Measurements from ENCODE around the gene RIMS3. TPM values are rescaled to one million over a fixed set of nuclear protein-coding genes. Genes with fewer than 3 reads are reported as not detected.
A peak's percentile ranks its signal among the peaks of the same experiment; 100 is the strongest.

Gene RIMS3
- total RNA-seq, 1 experiment from 2014 or later: 19.8 TPM

DNA sequence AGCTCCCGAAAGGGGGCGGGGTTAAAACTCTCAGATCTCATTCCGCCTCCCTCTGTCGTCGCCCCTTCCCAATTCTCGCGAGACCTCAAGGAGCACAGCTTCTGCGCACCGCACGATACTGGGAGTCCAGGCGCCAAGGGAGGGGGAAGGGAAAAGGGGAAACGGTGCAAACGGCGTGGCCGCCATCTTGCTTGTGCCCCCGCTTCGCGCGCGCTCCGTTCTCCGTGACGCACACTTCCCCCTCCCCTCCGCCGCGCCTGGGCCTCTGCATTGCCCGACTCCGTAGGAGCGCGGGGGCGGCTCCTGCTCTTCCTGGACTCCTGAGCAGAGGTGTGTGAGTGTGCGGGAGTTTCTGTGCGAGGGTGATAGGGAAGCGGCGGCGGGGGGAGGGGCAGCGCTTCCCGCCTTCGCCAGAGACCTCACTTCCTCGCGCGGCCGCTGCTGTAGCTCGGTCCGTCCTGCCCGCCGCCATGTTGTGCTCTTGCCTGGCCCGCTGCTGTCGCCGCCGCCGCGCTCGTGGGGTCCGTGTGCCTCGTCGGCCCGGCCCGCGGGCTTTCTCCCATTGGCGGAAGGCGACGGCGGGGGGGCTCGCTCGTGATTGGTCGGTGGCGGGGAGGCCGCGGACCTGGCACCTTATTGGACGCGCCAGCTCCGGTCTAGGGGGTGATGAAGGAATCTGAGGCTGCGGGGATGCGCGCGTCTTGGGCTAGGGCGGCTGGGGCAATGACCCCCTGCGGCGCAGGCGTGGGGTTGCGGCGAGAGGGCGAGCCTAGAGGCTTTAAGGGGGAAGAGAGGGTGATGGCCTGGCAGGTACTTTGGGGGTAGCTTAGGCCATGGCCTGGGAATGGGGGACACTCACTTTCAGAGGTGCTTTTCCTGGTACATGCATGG lies 26.3 kb upstream of the RIMS3 start, which contains the start of gene NFYC (continued):
- TF ChIP-seq, protein P1, sequence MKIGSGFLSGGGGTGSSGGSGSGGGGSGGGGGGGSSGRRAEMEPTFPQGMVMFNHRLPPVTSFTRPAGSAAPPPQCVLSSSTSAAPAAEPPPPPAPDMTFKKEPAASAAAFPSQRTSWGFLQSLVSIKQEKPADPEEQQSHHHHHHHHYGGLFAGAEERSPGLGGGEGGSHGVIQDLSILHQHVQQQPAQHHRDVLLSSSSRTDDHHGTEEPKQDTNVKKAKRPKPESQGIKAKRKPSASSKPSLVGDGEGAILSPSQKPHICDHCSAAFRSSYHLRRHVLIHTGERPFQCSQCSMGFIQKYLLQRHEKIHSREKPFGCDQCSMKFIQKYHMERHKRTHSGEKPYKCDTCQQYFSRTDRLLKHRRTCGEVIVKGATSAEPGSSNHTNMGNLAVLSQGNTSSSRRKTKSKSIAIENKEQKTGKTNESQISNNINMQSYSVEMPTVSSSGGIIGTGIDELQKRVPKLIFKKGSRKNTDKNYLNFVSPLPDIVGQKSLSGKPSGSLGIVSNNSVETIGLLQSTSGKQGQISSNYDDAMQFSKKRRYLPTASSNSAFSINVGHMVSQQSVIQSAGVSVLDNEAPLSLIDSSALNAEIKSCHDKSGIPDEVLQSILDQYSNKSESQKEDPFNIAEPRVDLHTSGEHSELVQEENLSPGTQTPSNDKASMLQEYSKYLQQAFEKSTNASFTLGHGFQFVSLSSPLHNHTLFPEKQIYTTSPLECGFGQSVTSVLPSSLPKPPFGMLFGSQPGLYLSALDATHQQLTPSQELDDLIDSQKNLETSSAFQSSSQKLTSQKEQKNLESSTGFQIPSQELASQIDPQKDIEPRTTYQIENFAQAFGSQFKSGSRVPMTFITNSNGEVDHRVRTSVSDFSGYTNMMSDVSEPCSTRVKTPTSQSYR (CRISPR knock-in tag; IDR thresholded peaks at IDR 0.05): peak; percentile 92
- TF ChIP-seq, protein P2, sequence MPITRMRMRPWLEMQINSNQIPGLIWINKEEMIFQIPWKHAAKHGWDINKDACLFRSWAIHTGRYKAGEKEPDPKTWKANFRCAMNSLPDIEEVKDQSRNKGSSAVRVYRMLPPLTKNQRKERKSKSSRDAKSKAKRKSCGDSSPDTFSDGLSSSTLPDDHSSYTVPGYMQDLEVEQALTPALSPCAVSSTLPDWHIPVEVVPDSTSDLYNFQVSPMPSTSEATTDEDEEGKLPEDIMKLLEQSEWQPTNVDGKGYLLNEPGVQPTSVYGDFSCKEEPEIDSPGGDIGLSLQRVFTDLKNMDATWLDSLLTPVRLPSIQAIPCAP (CRISPR knock-in tag; IDR thresholded peaks at IDR 0.05): no peak
- TF ChIP-seq GTF2I (CRISPR knock-in tag; conservative IDR thresholded peaks at IDR 0.05): no peak
- TF ChIP-seq NFATC4 (CRISPR knock-in tag; IDR thresholded peaks at IDR 0.05): 0 out of 2 replicates have a peak, but pooled peaks have one; percentile 26
- TF ChIP-seq JUN (CRISPR knock-in tag; IDR thresholded peaks at IDR 0.05): peak; percentile 49; the same call in 1 of the 2 replicates
- TF ChIP-seq, protein P3, sequence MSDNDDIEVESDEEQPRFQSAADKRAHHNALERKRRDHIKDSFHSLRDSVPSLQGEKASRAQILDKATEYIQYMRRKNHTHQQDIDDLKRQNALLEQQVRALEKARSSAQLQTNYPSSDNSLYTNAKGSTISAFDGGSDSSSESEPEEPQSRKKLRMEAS (CRISPR knock-in tag; IDR thresholded peaks at IDR 0.05): peak; percentile 92
- peak; percentile 68; the same call in 1 of the 2 replicates for TF ChIP-seq SP1 (CRISPR knock-in tag; conservative IDR thresholded peaks at IDR 0.05)
- TF ChIP-seq ZNF121 (CRISPR knock-in tag; IDR thresholded peaks at IDR 0.05): no peak
- peak; percentile 43; the same call in 1 of the 2 replicates for TF ChIP-seq ZNF423 (CRISPR knock-in tag; IDR thresholded peaks at IDR 0.05)
- no peak; the same call in 1 of the 2 replicates for TF ChIP-seq ZNF219 (CRISPR knock-in tag; IDR thresholded peaks at IDR 0.05; ENCODE audit: borderline replicate concordance)
- TF ChIP-seq TCF7 (CRISPR knock-in tag; IDR thresholded peaks at IDR 0.05; ENCODE audit: low read depth): peak; percentile 93
- TF ChIP-seq, protein P4, sequence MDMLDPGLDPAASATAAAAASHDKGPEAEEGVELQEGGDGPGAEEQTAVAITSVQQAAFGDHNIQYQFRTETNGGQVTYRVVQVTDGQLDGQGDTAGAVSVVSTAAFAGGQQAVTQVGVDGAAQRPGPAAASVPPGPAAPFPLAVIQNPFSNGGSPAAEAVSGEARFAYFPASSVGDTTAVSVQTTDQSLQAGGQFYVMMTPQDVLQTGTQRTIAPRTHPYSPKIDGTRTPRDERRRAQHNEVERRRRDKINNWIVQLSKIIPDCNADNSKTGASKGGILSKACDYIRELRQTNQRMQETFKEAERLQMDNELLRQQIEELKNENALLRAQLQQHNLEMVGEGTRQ (CRISPR knock-in tag; IDR thresholded peaks at IDR 0.05): no peak; the same call in 1 of the 2 replicates
- TF ChIP-seq, protein P5, sequence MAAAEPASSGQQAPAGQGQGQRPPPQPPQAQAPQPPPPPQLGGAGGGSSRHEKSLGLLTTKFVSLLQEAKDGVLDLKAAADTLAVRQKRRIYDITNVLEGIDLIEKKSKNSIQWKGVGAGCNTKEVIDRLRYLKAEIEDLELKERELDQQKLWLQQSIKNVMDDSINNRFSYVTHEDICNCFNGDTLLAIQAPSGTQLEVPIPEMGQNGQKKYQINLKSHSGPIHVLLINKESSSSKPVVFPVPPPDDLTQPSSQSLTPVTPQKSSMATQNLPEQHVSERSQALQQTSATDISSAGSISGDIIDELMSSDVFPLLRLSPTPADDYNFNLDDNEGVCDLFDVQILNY (CRISPR knock-in tag; IDR thresholded peaks at IDR 0.05): peak; percentile 96; the same call in 1 of the 2 replicates
- TF ChIP-seq CREM (CRISPR knock-in tag; IDR thresholded peaks at IDR 0.05): peak; percentile 46
- TF ChIP-seq ZBTB21 (CRISPR knock-in tag; IDR thresholded peaks at IDR 0.05; ENCODE audit: borderline replicate concordance): no peak
- TF ChIP-seq SOX15 (CRISPR knock-in tag; IDR thresholded peaks at IDR 0.05): no peak
- peak; percentile 57; the same call in 1 of the 2 replicates for TF ChIP-seq NFE2L1 (CRISPR knock-in tag; IDR thresholded peaks at IDR 0.05)
- TF ChIP-seq ETV6 (CRISPR knock-in tag; IDR thresholded peaks at IDR 0.05): peak; percentile 79
- TF ChIP-seq NR3C1 (CRISPR knock-in tag; conservative IDR thresholded peaks at IDR 0.05; ENCODE audit: low read depth): no peak
- TF ChIP-seq, protein P6, sequence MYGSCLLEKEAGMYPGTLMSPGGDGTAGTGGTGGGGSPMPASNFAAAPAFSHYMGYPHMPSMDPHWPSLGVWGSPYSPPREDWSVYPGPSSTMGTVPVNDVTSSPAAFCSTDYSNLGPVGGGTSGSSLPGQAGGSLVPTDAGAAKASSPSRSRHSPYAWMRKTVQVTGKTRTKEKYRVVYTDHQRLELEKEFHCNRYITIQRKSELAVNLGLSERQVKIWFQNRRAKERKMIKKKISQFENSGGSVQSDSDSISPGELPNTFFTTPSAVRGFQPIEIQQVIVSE (CRISPR knock-in tag; IDR thresholded peaks at IDR 0.05; ENCODE audit: borderline replicate concordance): no peak
- TF ChIP-seq, protein P7, sequence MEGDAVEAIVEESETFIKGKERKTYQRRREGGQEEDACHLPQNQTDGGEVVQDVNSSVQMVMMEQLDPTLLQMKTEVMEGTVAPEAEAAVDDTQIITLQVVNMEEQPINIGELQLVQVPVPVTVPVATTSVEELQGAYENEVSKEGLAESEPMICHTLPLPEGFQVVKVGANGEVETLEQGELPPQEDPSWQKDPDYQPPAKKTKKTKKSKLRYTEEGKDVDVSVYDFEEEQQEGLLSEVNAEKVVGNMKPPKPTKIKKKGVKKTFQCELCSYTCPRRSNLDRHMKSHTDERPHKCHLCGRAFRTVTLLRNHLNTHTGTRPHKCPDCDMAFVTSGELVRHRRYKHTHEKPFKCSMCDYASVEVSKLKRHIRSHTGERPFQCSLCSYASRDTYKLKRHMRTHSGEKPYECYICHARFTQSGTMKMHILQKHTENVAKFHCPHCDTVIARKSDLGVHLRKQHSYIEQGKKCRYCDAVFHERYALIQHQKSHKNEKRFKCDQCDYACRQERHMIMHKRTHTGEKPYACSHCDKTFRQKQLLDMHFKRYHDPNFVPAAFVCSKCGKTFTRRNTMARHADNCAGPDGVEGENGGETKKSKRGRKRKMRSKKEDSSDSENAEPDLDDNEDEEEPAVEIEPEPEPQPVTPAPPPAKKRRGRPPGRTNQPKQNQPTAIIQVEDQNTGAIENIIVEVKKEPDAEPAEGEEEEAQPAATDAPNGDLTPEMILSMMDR (IDR thresholded peaks at IDR 0.05): no peak
- TF ChIP-seq, protein P8, sequence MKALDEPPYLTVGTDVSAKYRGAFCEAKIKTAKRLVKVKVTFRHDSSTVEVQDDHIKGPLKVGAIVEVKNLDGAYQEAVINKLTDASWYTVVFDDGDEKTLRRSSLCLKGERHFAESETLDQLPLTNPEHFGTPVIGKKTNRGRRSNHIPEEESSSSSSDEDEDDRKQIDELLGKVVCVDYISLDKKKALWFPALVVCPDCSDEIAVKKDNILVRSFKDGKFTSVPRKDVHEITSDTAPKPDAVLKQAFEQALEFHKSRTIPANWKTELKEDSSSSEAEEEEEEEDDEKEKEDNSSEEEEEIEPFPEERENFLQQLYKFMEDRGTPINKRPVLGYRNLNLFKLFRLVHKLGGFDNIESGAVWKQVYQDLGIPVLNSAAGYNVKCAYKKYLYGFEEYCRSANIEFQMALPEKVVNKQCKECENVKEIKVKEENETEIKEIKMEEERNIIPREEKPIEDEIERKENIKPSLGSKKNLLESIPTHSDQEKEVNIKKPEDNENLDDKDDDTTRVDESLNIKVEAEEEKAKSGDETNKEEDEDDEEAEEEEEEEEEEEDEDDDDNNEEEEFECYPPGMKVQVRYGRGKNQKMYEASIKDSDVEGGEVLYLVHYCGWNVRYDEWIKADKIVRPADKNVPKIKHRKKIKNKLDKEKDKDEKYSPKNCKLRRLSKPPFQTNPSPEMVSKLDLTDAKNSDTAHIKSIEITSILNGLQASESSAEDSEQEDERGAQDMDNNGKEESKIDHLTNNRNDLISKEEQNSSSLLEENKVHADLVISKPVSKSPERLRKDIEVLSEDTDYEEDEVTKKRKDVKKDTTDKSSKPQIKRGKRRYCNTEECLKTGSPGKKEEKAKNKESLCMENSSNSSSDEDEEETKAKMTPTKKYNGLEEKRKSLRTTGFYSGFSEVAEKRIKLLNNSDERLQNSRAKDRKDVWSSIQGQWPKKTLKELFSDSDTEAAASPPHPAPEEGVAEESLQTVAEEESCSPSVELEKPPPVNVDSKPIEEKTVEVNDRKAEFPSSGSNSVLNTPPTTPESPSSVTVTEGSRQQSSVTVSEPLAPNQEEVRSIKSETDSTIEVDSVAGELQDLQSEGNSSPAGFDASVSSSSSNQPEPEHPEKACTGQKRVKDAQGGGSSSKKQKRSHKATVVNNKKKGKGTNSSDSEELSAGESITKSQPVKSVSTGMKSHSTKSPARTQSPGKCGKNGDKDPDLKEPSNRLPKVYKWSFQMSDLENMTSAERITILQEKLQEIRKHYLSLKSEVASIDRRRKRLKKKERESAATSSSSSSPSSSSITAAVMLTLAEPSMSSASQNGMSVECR (CRISPR knock-in tag; IDR thresholded peaks at IDR 0.05; ENCODE audit: borderline replicate concordance): no peak
- TF ChIP-seq, protein P9, sequence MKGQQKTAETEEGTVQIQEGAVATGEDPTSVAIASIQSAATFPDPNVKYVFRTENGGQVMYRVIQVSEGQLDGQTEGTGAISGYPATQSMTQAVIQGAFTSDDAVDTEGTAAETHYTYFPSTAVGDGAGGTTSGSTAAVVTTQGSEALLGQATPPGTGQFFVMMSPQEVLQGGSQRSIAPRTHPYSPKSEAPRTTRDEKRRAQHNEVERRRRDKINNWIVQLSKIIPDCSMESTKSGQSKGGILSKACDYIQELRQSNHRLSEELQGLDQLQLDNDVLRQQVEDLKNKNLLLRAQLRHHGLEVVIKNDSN (CRISPR knock-in tag; IDR thresholded peaks at IDR 0.05): peak; percentile 42; the same call in 1 of the 2 replicates
- no peak for TF ChIP-seq ATF1 (CRISPR knock-in tag; IDR thresholded peaks at IDR 0.05)
- TF ChIP-seq TEAD4 (CRISPR knock-in tag; IDR thresholded peaks at IDR 0.05): peak; percentile 42; the same call in 1 of the 2 replicates

Measured in WTC11 (cell line).